K562 (cell line): ENCODE data around the gene MCCC1. TPM values are rescaled to one million over a fixed set of nuclear protein-coding genes. Genes with fewer than 3 reads are reported as not detected.

ENCODE experiments used
- ARID1B ChIP-seq: fragments of 450-650 bp; IDR thresholded peaks from 2 replicates; pipeline ENCODE4 v1.6.1; 2016; ENCODE audit warnings: antibody characterized with exemption, mild to moderate bottlenecking, inconsistent platforms
- CBFA2T3 ChIP-seq: fragments of 450-650 bp; IDR thresholded peaks from 2 replicates; pipeline ENCODE4 v1.6.1; 2017
- CBFB ChIP-seq: sonication (generic); formaldehyde crosslinking; IDR thresholded peaks from 2 replicates; pipeline ENCODE4 v1.4.0; 2020; ENCODE audit warnings: mild to moderate bottlenecking, missing genetic modification reagents
- CBX3 ChIP-seq, 2 experiments: IDR thresholded peaks; 1 replicate in 1 of 2; 2 replicates in 1 of 2; pipeline ENCODE4 v1.6.1; 2012; ENCODE audit warnings: inconsistent platforms in 2 of 2, low read length in 2 of 2, borderline replicate concordance in 1 of 2, control low read depth in 1 of 2
- CHCHD3 ChIP-seq: fragments of 250-450 bp; sonication (Bioruptor Pico); IDR thresholded peaks from 2 replicates; pipeline ENCODE4 v2.1.2; 2022; ENCODE audit warnings: mild to moderate bottlenecking
- EWSR1 ChIP-seq: fragments of 450-650 bp; IDR thresholded peaks from 2 replicates; pipeline ENCODE4 v1.6.1; 2018; ENCODE audit warnings: borderline replicate concordance, mild to moderate bottlenecking, low read depth, moderate library complexity; ENCODE audit not compliant: partially characterized antibody
- HDAC6 ChIP-seq: IDR thresholded peaks from 2 replicates; pipeline ENCODE4 v1.6.1; 2012; ENCODE audit warnings: low read depth, mild to moderate bottlenecking, control low read depth, inconsistent platforms, low read length, moderate library complexity
- JUND ChIP-seq, 2 experiments: IDR thresholded peaks; 2 replicates in 1 of 2; 3 replicates in 1 of 2; pipeline ENCODE4 v1.6.1; 2011; ENCODE audit warnings: borderline replicate concordance in 2 of 2, low read depth in 2 of 2, low read length in 2 of 2, improper control_type of control experiment in 1 of 2, missing biosample characterization in 1 of 2, missing genetic modification characterization in 1 of 2, missing genetic modification reagents in 1 of 2
- MBD2 ChIP-seq: sonication (generic); IDR thresholded peaks from 2 replicates; pipeline ENCODE4 v1.6.1; 2016; ENCODE audit warnings: low read depth, borderline replicate concordance
- NEUROD1 ChIP-seq: fragments of 150-350 bp; IDR thresholded peaks from 2 replicates; pipeline ENCODE4 v1.6.1; 2014; ENCODE audit warnings: borderline replicate concordance, low read length, low read depth; ENCODE audit not compliant: partially characterized antibody
- NR3C1 ChIP-seq: sonication (generic); formaldehyde crosslinking; IDR thresholded peaks from 2 replicates; pipeline ENCODE4 v1.8.1; 2022; ENCODE audit warnings: missing genetic modification reagents
- PHTF2 ChIP-seq: fragments of 250-450 bp; sonication (Bioruptor Pico); IDR thresholded peaks from 2 replicates; pipeline ENCODE4 v1.5.0; 2021; ENCODE audit warnings: mild to moderate bottlenecking
- RAD21 ChIP-seq, 2 experiments: fragments of 250-450 bp in 1 of 2; fragments of 450-650 bp in 1 of 2; sonication (Bioruptor Pico) in 1 of 2; formaldehyde crosslinking in 1 of 2; IDR thresholded peaks in 1 of 2; conservative IDR thresholded peaks in 1 of 2; 2 replicates each; pipeline versions ENCODE4 v1.4.0 to v1.8.0; 2020 to 2022; ENCODE audit warnings: mild to moderate bottlenecking in 2 of 2, moderate library complexity in 1 of 2
- RAD51 ChIP-seq: fragments of 450-650 bp; IDR thresholded peaks from 2 replicates; pipeline ENCODE4 v1.7.1; 2016; ENCODE audit warnings: low read depth, mild to moderate bottlenecking, borderline replicate concordance
- RBM39 ChIP-seq: fragments of 200-400 bp; formaldehyde crosslinking; optimal IDR thresholded peaks from 2 replicates; pipeline ENCODE3; 2018; ENCODE audit warnings: low read depth, low read length
- RCOR1 ChIP-seq, 2 experiments: IDR thresholded peaks; 2 replicates each; pipeline ENCODE4 v1.6.1; 2012; ENCODE audit warnings: low read depth in 2 of 2, low read length in 2 of 2, borderline replicate concordance in 1 of 2, improper control_type of control experiment in 1 of 2
- SREBF2 ChIP-seq: sonication (generic); formaldehyde crosslinking; IDR thresholded peaks from 2 replicates; pipeline ENCODE4 v1.4.0; 2020; ENCODE audit warnings: mild to moderate bottlenecking, missing genetic modification reagents
- SUPT5H ChIP-seq: fragments of 450-650 bp; IDR thresholded peaks from 2 replicates; pipeline ENCODE4 v1.6.1; 2016
- ZNF280B ChIP-seq: fragments of 250-450 bp; sonication (Bioruptor Pico); IDR thresholded peaks from 2 replicates; pipeline ENCODE4 v1.5.1; 2021; ENCODE audit warnings: mild to moderate bottlenecking
- ZNF347 ChIP-seq: fragments of 450-650 bp; formaldehyde crosslinking; IDR thresholded peaks from 2 replicates; pipeline ENCODE4 v1.4.0; 2020; ENCODE audit warnings: low read depth, mild to moderate bottlenecking, moderate library complexity
- ZNF431 ChIP-seq: sonication (generic); formaldehyde crosslinking; IDR thresholded peaks from 2 replicates; pipeline ENCODE4 v1.8.0; 2022; ENCODE audit warnings: mild to moderate bottlenecking, missing genetic modification reagents
- polyA plus RNA-seq, 8 experiments: library from polyadenylated mRNA; depleted of rRNA in 4 of 8; stranded (reverse) in 5 of 8; unstranded in 3 of 8; fragments of >200 nt; fragmentation: Nextera tagmentation in 2 of 8; fragmentation: Illumina TruSeq in 1 of 8; extraction: Ambion mirVana in 2 of 8; extraction: Trizol in 1 of 8; gene quantifications; 2 replicates each; pipeline versions ENCODE4 v1.2.1 to v1.2.3, GENCODE V29; 2011 to 2014; ENCODE audit warnings: inconsistent platforms in 1 of 8, missing spikeins in 1 of 8
- total RNA-seq, 7 experiments: library from RNA; depleted of rRNA in 6 of 7; stranded (reverse); fragments of >200 nt in 6 of 7; fragmentation: Illumina TruSeq in 2 of 7; extraction: Trizol in 2 of 7; gene quantifications; 2 replicates each; pipeline versions ENCODE4 v1.2.1 to v1.2.3, GENCODE V29; 2011 to 2021; ENCODE audit warnings: low replicate concordance in 1 of 7
- TF ChIP-seq, protein P1 (sequence below): conservative IDR thresholded peaks from 2 replicates; pipeline ENCODE4 v1.6.1; 2011; ENCODE audit warnings: low read depth, mild to moderate bottlenecking, low read length; ENCODE audit not compliant: control insufficient read depth
- TF ChIP-seq, protein P2 (sequence below): fragments of 250-450 bp; sonication (Bioruptor Pico); IDR thresholded peaks from 2 replicates; pipeline ENCODE4 v1.8.0; 2022; ENCODE audit warnings: inconsistent platforms, mild to moderate bottlenecking, moderate library complexity, borderline replicate concordance
- TF ChIP-seq, protein P3 (sequence below): IDR thresholded peaks from 2 replicates; pipeline ENCODE4 v1.6.1; 2012; ENCODE audit warnings: low read depth, low read length, improper control_type of control experiment, borderline replicate concordance

MCCC1 gene
- total and polyA plus RNA-seq, 9 of the 15 experiments (the other 6 are each of a cell fraction or from before 2014, with no cell fraction given), result 13.7 to 26.9 (median 23.0) TPM

- no peak for TF ChIP-seq CBX3 (IDR thresholded peaks at IDR 0.05; ENCODE audit: borderline replicate concordance in 1 of 2, low read length in 2 of 2)
- TF ChIP-seq HDAC6, result no peak
- no peak for TF ChIP-seq ZNF347 (CRISPR knock-in tag)
- TF ChIP-seq ARID1B, result peak; percentile 77
- TF ChIP-seq SREBF2 (CRISPR knock-in tag), result no peak
- TF ChIP-seq JUND (IDR thresholded peaks at IDR 0.05; ENCODE audit: borderline replicate concordance, low read depth, low read length), result peak; percentile 76
- TF ChIP-seq JUND (tag; IDR thresholded peaks at IDR 0.05; ENCODE audit: borderline replicate concordance, low read depth, low read length), result peak; percentile 62; the same call in 1 of the 3 replicates
- no peak for TF ChIP-seq NEUROD1
- TF ChIP-seq PHTF2 (CRISPR knock-in tag), result no peak
- TF ChIP-seq RAD21 (CRISPR knock-in tag; conservative IDR thresholded peaks at IDR 0.05 in 1 of 2, IDR thresholded peaks at IDR 0.05 in 1 of 2), result no peak
- 0 out of 4 replicates have a peak, but pooled peaks of 1 of the 2 experiments have one; percentile 5 for TF ChIP-seq RCOR1 (IDR thresholded peaks at IDR 0.05; ENCODE audit: borderline replicate concordance in 1 of 2, low read depth in 2 of 2, low read length in 2 of 2)
- no peak for TF ChIP-seq ZNF431
- no peak for TF ChIP-seq ZNF280B (CRISPR knock-in tag)
- TF ChIP-seq, protein P1, sequence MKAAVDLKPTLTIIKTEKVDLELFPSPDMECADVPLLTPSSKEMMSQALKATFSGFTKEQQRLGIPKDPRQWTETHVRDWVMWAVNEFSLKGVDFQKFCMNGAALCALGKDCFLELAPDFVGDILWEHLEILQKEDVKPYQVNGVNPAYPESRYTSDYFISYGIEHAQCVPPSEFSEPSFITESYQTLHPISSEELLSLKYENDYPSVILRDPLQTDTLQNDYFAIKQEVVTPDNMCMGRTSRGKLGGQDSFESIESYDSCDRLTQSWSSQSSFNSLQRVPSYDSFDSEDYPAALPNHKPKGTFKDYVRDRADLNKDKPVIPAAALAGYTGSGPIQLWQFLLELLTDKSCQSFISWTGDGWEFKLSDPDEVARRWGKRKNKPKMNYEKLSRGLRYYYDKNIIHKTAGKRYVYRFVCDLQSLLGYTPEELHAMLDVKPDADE, result no peak
- no peak for TF ChIP-seq RBM39
- no peak for TF ChIP-seq RAD51
- TF ChIP-seq, protein P2, sequence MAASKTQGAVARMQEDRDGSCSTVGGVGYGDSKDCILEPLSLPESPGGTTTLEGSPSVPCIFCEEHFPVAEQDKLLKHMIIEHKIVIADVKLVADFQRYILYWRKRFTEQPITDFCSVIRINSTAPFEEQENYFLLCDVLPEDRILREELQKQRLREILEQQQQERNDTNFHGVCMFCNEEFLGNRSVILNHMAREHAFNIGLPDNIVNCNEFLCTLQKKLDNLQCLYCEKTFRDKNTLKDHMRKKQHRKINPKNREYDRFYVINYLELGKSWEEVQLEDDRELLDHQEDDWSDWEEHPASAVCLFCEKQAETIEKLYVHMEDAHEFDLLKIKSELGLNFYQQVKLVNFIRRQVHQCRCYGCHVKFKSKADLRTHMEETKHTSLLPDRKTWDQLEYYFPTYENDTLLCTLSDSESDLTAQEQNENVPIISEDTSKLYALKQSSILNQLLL, result no peak
- no peak for TF ChIP-seq SUPT5H
- TF ChIP-seq CBFB (CRISPR knock-in tag), result no peak
- TF ChIP-seq CBFA2T3, result peak; percentile 75
- TF ChIP-seq CHCHD3 (CRISPR knock-in tag), result no peak
- no peak for TF ChIP-seq EWSR1
- no peak for TF ChIP-seq NR3C1
- TF ChIP-seq MBD2, result no peak
- TF ChIP-seq, protein P3, sequence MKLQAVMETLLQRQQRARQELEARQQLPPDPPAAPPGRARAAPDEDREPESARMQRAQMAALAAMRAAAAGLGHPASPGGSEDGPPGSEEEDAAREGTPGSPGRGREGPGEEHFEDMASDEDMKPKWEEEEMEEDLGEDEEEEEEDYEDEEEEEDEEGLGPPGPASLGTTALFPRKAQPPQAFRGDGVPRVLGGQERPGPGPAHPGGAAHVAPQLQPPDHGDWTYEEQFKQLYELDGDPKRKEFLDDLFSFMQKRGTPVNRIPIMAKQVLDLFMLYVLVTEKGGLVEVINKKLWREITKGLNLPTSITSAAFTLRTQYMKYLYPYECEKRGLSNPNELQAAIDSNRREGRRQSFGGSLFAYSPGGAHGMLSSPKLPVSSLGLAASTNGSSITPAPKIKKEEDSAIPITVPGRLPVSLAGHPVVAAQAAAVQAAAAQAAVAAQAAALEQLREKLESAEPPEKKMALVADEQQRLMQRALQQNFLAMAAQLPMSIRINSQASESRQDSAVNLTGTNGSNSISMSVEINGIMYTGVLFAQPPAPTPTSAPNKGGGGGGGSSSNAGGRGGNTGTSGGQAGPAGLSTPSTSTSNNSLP, result no peak
Measured at GRCh38 chr3:183106635-183107034, 7.3 kb upstream of the MCCC1 start (continued).
